H1 (cell line): Measurements from ENCODE around the gene UGT1A6. TPM values are rescaled to one million over a fixed set of nuclear protein-coding genes. Genes with fewer than 3 reads are reported as not detected.
A peak's percentile ranks its signal among the peaks of the same experiment; 100 is the strongest.

Experiments used
- CTCF ChIA-PET: fragments of 300-600 bp; sonication (Branson Sonifier 250); formaldehyde crosslinking; loops from one replicate; lab custom pipeline; 2021; ENCODE audit not compliant: partially characterized antibody; lab: Charles Lee
- POLR2A ChIA-PET: fragments of 300-600 bp; sonication (Branson Sonifier 250); formaldehyde crosslinking; loops from one replicate; lab custom pipeline; 2021; ENCODE audit warnings: inconsistent platforms; ENCODE audit not compliant: partially characterized antibody; lab: Charles Lee
- DNase-seq, 2 experiments: peaks; one replicate each; pipeline versions ENCODE4 v3.0.0 to v3.0.0-alpha.2; 2010 to 2022; ENCODE audit warnings: low spot score in 2 of 2, low read depth in 1 of 2, mixed read lengths in 1 of 2
- FAIRE-seq: peaks from 2 replicates; lab custom pipeline; 2011; peaks lifted over from hg19 to GRCh38; lab: Jason Lieb, UNC
- H2AFZ ChIP-seq: 2 replicates; pipeline ENCODE4 v1.8.1; 2012; ENCODE audit warnings: low read length, inconsistent platforms
- H2AK5ac ChIP-seq: 2 replicates; pipeline ENCODE4 v1.6.1; 2013; ENCODE audit warnings: low read depth, low read length
- H2BK120ac ChIP-seq: replicated peaks from 2 replicates; pipeline ENCODE3; 2013; ENCODE audit warnings: low read depth, low read length, inconsistent platforms
- H2BK12ac ChIP-seq: 2 replicates; pipeline ENCODE4 v1.6.1; 2013; ENCODE audit warnings: low read depth, low read length
- H2BK15ac ChIP-seq: 2 replicates; pipeline ENCODE4 v1.6.1; 2013; ENCODE audit warnings: low read length
- H2BK20ac ChIP-seq: 2 replicates; pipeline ENCODE4 v1.6.1; 2013; ENCODE audit warnings: low read length
- H2BK5ac ChIP-seq: 2 replicates; pipeline ENCODE4 v1.6.1; 2013; ENCODE audit warnings: low read depth, low read length
- H3K14ac ChIP-seq: 2 replicates; pipeline ENCODE4 v1.6.1; 2013; ENCODE audit warnings: inconsistent platforms; ENCODE audit not compliant: insufficient read length
- H3K18ac ChIP-seq: 2 replicates; pipeline ENCODE4 v1.6.1; 2013; ENCODE audit warnings: low read length; ENCODE audit errors: extremely low read depth
- H3K23ac ChIP-seq: 2 replicates; pipeline ENCODE4 v1.6.1; 2013; ENCODE audit warnings: inconsistent platforms; ENCODE audit not compliant: insufficient read length
- H3K23me2 ChIP-seq: 2 replicates; pipeline ENCODE4 v1.6.1; 2013; ENCODE audit warnings: low read depth, low read length
- H3K27ac ChIP-seq: 2 replicates; pipeline ENCODE4 v1.6.1; 2011; ENCODE audit warnings: low read depth, low read length, inconsistent platforms
- H3K27me3 ChIP-seq, 4 experiments: replicated peaks in 1 of 4; 1 replicate in 1 of 4; 2 replicates in 3 of 4; pipeline versions ENCODE4 v1.6.1 to v1.8.1; 2011 to 2013; ENCODE audit warnings: low read length in 3 of 4, mild to moderate bottlenecking in 3 of 4, inconsistent platforms in 2 of 4, mixed read lengths in 2 of 4, moderate library complexity in 1 of 4; ENCODE audit not compliant: control insufficient read depth in 3 of 4, insufficient read depth in 3 of 4; ENCODE audit errors: extremely low read depth in 1 of 4
- H3K36me3 ChIP-seq, 4 experiments: 2 replicates each; pipeline versions ENCODE4 v1.6.1 to v1.8.1; 2011 to 2013; ENCODE audit warnings: mild to moderate bottlenecking in 4 of 4, low read length in 3 of 4, moderate library complexity in 2 of 4, control low read depth in 1 of 4, inconsistent platforms in 1 of 4; ENCODE audit not compliant: insufficient read depth in 4 of 4, control insufficient read depth in 2 of 4
- H3K4ac ChIP-seq: replicated peaks from 2 replicates; pipeline ENCODE3; 2013; ENCODE audit warnings: low read length, low read depth, mixed read lengths, inconsistent platforms; ENCODE audit not compliant: insufficient read length
- H3K4me1 ChIP-seq, 4 experiments: replicated peaks in 1 of 4; 1 replicate in 1 of 4; 2 replicates in 3 of 4; pipeline versions ENCODE4 v1.6.1 to v1.8.1; 2011 to 2013; ENCODE audit warnings: low read length in 3 of 4, inconsistent platforms in 2 of 4, mixed read lengths in 1 of 4; ENCODE audit not compliant: insufficient read depth in 4 of 4, control insufficient read depth in 3 of 4
- H3K4me2 ChIP-seq, 2 experiments: 2 replicates each; pipeline versions ENCODE4 v1.6.1 to v1.8.1; 2011 to 2013; ENCODE audit warnings: low read depth in 2 of 2, low read length in 2 of 2, control low read depth in 1 of 2, inconsistent platforms in 1 of 2, mild to moderate bottlenecking in 1 of 2; ENCODE audit not compliant: insufficient read depth in 1 of 2
- H3K4me3 ChIP-seq, 4 experiments: fragments of 200-600, 300-600 bp in 1 of 4; sonication (generic), shearing (Covaris generic), sonication (Bioruptor Twin) in 1 of 4; 2 replicates each; pipeline versions ENCODE4 v1.5.1 to v1.8.1; 2011 to 2016; ENCODE audit warnings: low read length in 4 of 4, low read depth in 3 of 4, control low read depth in 2 of 4, inconsistent platforms in 2 of 4, mild to moderate bottlenecking in 2 of 4, mixed read lengths in 1 of 4, moderate library complexity in 1 of 4; ENCODE audit not compliant: insufficient read depth in 2 of 4; ENCODE audit errors: extremely low read depth in 1 of 4
- H3K56ac ChIP-seq: replicated peaks from 2 replicates; pipeline ENCODE3; 2013; ENCODE audit warnings: low read depth, mild to moderate bottlenecking, mixed read lengths, low read length, inconsistent platforms; ENCODE audit not compliant: insufficient read length
- H3K79me1 ChIP-seq: 2 replicates; pipeline ENCODE4 v1.6.1; 2013; ENCODE audit warnings: low read depth, low read length, control low read depth
- H3K79me2 ChIP-seq, 2 experiments: 2 replicates each; pipeline versions ENCODE4 v1.6.1 to v1.8.1; 2012 to 2013; ENCODE audit warnings: low read length in 2 of 2, mild to moderate bottlenecking in 2 of 2, inconsistent platforms in 1 of 2; ENCODE audit not compliant: insufficient read depth in 2 of 2, control insufficient read depth in 1 of 2
- H3K9ac ChIP-seq, 4 experiments: replicated peaks in 1 of 4; 1 replicate in 1 of 4; 2 replicates in 3 of 4; pipeline versions ENCODE4 v1.6.1 to v1.8.1; 2011 to 2013; ENCODE audit warnings: low read depth in 3 of 4, low read length in 3 of 4, control low read depth in 2 of 4, mild to moderate bottlenecking in 2 of 4, moderate library complexity in 2 of 4, inconsistent platforms in 1 of 4; ENCODE audit errors: extremely low read depth in 1 of 4
- H3K9me3 ChIP-seq, 2 experiments: 2 replicates each; pipeline versions ENCODE4 v1.6.1 to v1.8.1; 2012 to 2013; ENCODE audit warnings: mild to moderate bottlenecking in 2 of 2, moderate library complexity in 2 of 2, control low read depth in 1 of 2, inconsistent platforms in 1 of 2, low read depth in 1 of 2, low read length in 1 of 2, mixed read lengths in 1 of 2; ENCODE audit not compliant: insufficient read depth in 2 of 2
- H4K20me1 ChIP-seq, 2 experiments: replicated peaks in 1 of 2; 2 replicates each; pipeline versions ENCODE3 to v1.8.1; 2011 to 2013; ENCODE audit warnings: inconsistent platforms in 2 of 2, low read length in 2 of 2, mild to moderate bottlenecking in 1 of 2; ENCODE audit not compliant: insufficient read depth in 2 of 2, control insufficient read depth in 1 of 2
- H4K5ac ChIP-seq: 2 replicates; pipeline ENCODE4 v1.6.1; 2013; ENCODE audit warnings: low read length, low read depth, mixed read lengths, inconsistent platforms; ENCODE audit not compliant: insufficient read length
- H4K8ac ChIP-seq: 2 replicates; pipeline ENCODE4 v1.8.0; 2013; ENCODE audit warnings: mild to moderate bottlenecking, moderate library complexity, low read length, inconsistent platforms; ENCODE audit not compliant: insufficient read depth; ENCODE audit errors: extremely low read depth
- H4K91ac ChIP-seq: replicated peaks from 2 replicates; pipeline ENCODE3; 2013; ENCODE audit warnings: low read length, mixed read lengths, inconsistent platforms; ENCODE audit not compliant: insufficient read length
- CHD2 ChIP-seq: IDR thresholded peaks from 2 replicates; pipeline ENCODE4 v1.6.1; 2012; ENCODE audit warnings: low read length, improper control_type of control experiment
- EGR1 ChIP-seq: IDR thresholded peaks from 2 replicates; pipeline ENCODE4 v1.6.1; 2011; ENCODE audit warnings: low read depth, low read length, borderline replicate concordance
- MAFK ChIP-seq: IDR thresholded peaks from 2 replicates; pipeline ENCODE4 v1.6.1; 2012; ENCODE audit warnings: low read depth, mild to moderate bottlenecking, improper control_type of control experiment, low read length
- SIRT6 ChIP-seq: IDR thresholded peaks from one replicate; pipeline ENCODE4 v1.7.1; 2012; ENCODE audit warnings: low read length, inconsistent platforms
- SP4 ChIP-seq: IDR thresholded peaks from 2 replicates; pipeline ENCODE4 v1.6.1; 2012; ENCODE audit warnings: low read length, inconsistent platforms
- SRF ChIP-seq: IDR thresholded peaks from 2 replicates; pipeline ENCODE4 v1.6.1; 2011; ENCODE audit warnings: mild to moderate bottlenecking, low read depth, low read length, moderate library complexity
- TAF1 ChIP-seq: IDR thresholded peaks from 2 replicates; pipeline ENCODE4 v1.6.1; 2011; ENCODE audit warnings: mild to moderate bottlenecking, low read depth, low read length
- ZNF274 ChIP-seq: IDR thresholded peaks from 2 replicates; pipeline ENCODE4 v1.7.0; 2012; ENCODE audit warnings: low read length, borderline replicate concordance; ENCODE audit errors: extremely low read depth
- WGBS, 2 experiments: shearing (Covaris generic) in 1 of 2; methylation state at CpG; one replicate each; pipeline versions ENCODE4 v1.1.6 to v1.1.7; 2013 to 2015; ENCODE audit warnings: low lambda C conversion rate in 2 of 2, mixed read lengths in 2 of 2, inconsistent platforms in 1 of 2, low coverage in 1 of 2, missing lambda C conversion rate in 1 of 2; ENCODE audit not compliant: insufficient replicate concordance in 2 of 2, insufficient coverage in 1 of 2, insufficient read length in 1 of 2; ENCODE audit errors: extremely low coverage in 1 of 2, missing lambda C conversion rate in 1 of 2; 5-methylcytosine and 5-hydroxymethylcytosine counted together
- polyA plus RNA-seq, 7 experiments: library from polyadenylated mRNA; depleted of rRNA in 3 of 7; stranded (reverse) in 5 of 7; unstranded in 2 of 7; fragments of >200 nt in 5 of 7; fragments of 200-250 nt in 2 of 7; gene quantifications; 1 replicate in 5 of 7; 2 replicates in 1 of 7; 4 replicates in 1 of 7; pipeline versions ENCODE4 v1.2.1 to v1.2.3, GENCODE V29; 2011 to 2013; ENCODE audit warnings: missing spikeins in 2 of 7, mixed read lengths in 2 of 7
- total RNA-seq: library from RNA; stranded (reverse); fragmentation: NEBNext Ultra II Directional; extraction: Animal tissue kit (Norgen Biotek cat#: 25700); gene quantifications from 2 replicates; pipeline ENCODE4 v1.2.1, GENCODE V29; 2021
- TF ChIP-seq, protein P1 (sequence below): IDR thresholded peaks from 2 replicates; pipeline ENCODE4 v1.6.1; 2011; ENCODE audit warnings: low read length, improper control_type of control experiment

The UGT1A6 gene
- total and polyA plus RNA-seq, 2 of the 8 experiments (the other 6 are each of a cell fraction or from before 2014, with no cell fraction given), result not detected

DNA sequence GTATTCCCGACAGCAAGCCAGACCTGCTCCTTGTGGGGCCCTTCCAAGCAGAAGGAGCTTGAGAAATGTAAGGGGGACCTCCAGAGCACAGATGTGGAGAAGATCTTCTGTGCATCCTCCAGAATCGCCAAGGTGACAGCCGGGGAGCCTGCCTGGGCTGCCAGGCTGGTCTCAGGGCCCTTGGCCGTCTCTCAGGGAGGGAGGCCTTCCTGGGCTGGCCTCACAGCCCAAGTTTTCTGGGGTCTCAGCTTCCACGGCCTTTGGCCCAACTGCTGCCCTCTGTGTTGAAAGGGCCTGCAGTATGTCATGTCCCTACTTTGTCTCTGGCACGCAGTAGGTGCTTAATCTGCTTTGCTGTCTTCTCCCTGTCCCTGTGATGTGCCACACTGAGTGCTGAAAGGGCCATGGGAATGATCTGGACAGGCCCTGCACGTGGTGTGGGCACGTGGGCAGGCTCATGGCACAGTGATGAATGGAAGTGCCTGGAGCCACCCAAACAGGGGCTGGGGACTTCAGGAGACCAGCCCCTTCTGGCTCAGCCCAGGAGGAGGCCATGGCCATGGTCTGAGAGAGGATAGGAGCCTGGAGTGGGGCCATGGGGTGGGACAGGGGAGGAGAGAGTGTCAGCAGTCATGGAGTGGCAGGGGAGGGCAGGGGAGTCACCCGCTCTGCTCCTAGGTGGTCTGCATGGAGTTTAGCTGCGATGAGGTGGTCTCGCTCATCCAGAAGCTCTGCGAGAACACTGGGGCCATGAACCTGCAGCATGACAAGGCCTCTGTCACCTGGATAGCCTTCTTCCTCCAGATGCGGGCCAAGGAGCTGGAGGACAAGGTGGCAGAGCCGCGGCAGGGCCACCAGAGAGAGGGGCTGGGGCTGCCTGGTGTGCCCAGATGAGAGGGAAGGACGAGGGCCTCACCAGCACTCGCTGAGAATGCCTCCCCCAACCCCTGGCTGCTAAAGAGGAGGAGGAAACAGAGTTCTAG lies 126.2 kb downstream of the UGT1A6 start:
- Histone ChIP-seq H2BK20ac (no peak overlapping the region), H3K14ac (no peak overlapping the region), H4K20me1 (no peaks in the 10 kb centered on the region), H3K27ac (no peak overlapping the region), H2BK5ac (no peak overlapping the region), H3K4ac (no peak overlapping the region), H2BK120ac (no peak overlapping the region), H3K27me3 (no peaks in the 10 kb centered on the region), H3K9ac (no peak overlapping the region), H3K4me3 (no peak overlapping the region), H2AK5ac (no peak overlapping the region), H3K56ac (no peak overlapping the region), H4K8ac (peak overlapping the region; percentile 2; the same call in 1 of the 2 replicates), H3K9me3 (no peaks in the 10 kb centered on the region), H3K36me3 (no peaks in the 10 kb centered on the region), H3K23me2 (no peaks in the 10 kb centered on the region), H2AFZ (no peak overlapping the region), H2BK12ac (no peak overlapping the region), H3K4me1 (no peaks in the 10 kb centered on the region), H3K79me1 (no peaks in the 10 kb centered on the region), H4K5ac (no peak overlapping the region), H3K79me2 (no peaks in the 10 kb centered on the region), H3K4me2 (no peak overlapping the region), H2BK15ac (no peak overlapping the region), H4K91ac (no peak overlapping the region), H3K23ac (no peak overlapping the region), H3K18ac (no peak overlapping the region)
- TF ChIP-seq EGR1 (no peak), SRF (no peak), TAF1 (no peak), ZNF274 (no peak), MAFK (no peak), SP4 (no peak), SIRT6 (no peak), CHD2 (no peak)
- TF ChIP-seq, protein P1, sequence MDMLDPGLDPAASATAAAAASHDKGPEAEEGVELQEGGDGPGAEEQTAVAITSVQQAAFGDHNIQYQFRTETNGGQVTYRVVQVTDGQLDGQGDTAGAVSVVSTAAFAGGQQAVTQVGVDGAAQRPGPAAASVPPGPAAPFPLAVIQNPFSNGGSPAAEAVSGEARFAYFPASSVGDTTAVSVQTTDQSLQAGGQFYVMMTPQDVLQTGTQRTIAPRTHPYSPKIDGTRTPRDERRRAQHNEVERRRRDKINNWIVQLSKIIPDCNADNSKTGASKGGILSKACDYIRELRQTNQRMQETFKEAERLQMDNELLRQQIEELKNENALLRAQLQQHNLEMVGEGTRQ, result no peak
- POLR2A ChIA-PET, result no interaction called here
- DNase-seq, result no peak
- WGBS, 2 experiments, result 73% methylated on average over 15 of the region's 17 CpGs; no CpG with 5 or more reads in 1 of the 2 experiments
- no peak for FAIRE-seq
- CTCF ChIA-PET, result interaction anchor here (2.6 kb wide), 1 partner anchor 13 kb away, joined by 11 read pairs; no protein-coding TSS in a partner anchor
